SKM-1 treated with dmso at 0.1 percent for 144 hours (cell line): ENCODE results near the gene ZNF785.
"Not testable (repeated sequence)": the region's sequence is repeated elsewhere in the genome, so short reads cannot be mapped to it uniquely, and the experiment has no call there.

Experiments used
- DNase-seq: peaks from one replicate; lab custom pipeline; 2025; ENCODE audit not compliant: unreplicated experiment; lab: John Stamatoyannopoulos, UW

Gene ZNF785

GRCh38 chr16:30602616-30603277, 17.2 kb upstream of the ZNF785 start:
- no peak for DNase-seq

- DNase-seq: no peak
Observed at GRCh38 chr16:30601966-30602365, 16.5 kb upstream of the ZNF785 start.

- DNase-seq: no peak
Observed at GRCh38 chr16:30600929-30601328, 15.4 kb upstream of the ZNF785 start.

- no peak for DNase-seq
Observed at GRCh38 chr16:30600215-30600614, 14.7 kb upstream of the ZNF785 start.

GRCh38 chr16:30592871-30593270, 7.4 kb upstream of the ZNF785 start:
- no peak for DNase-seq

- DNase-seq: not testable (repeated sequence)
Observed at GRCh38 chr16:30590869-30591268, 5.4 kb upstream of the ZNF785 start.

- DNase-seq: not testable (repeated sequence)
Observed at GRCh38 chr16:30589582-30589981, 4.1 kb upstream of the ZNF785 start.

- DNase-seq: no peak
Observed at GRCh38 chr16:30588651-30589050, 3.2 kb upstream of the ZNF785 start.

GRCh38 chr16:30585022-30585399, 486 bp downstream of the ZNF785 start:
- DNase-seq: no peak

GRCh38 chr16:30582611-30583340, 2.7 kb downstream of the ZNF785 start:
- DNase-seq: no peak

GRCh38 chr16:30581457-30581856, 4.0 kb downstream of the ZNF785 start:
- DNase-seq: no peak

- no peak for DNase-seq
Observed at GRCh38 chr16:30574678-30575077, 10.8 kb downstream of the ZNF785 start.

- peak; percentile 92 for DNase-seq
Observed at GRCh38 chr16:30571445-30572322, 13.8 kb downstream of the ZNF785 start, which contains the start of gene ZNF688. ZNF688 (minus strand) TSS chr16:30571714; CDS start chr16:30571629, 85 bp downstream.

- no peak for DNase-seq
Observed at GRCh38 chr16:30570636-30571444, 14.7 kb downstream of the ZNF785 start.

- no peak for DNase-seq
Observed at GRCh38 chr16:30569746-30570635, 15.5 kb downstream of the ZNF785 start.

GRCh38 chr16:30569281-30569680, 16.2 kb downstream of the ZNF785 start:
- no peak for DNase-seq

- peak; percentile 27 for DNase-seq
Observed at GRCh38 chr16:30567991-30568638, 17.4 kb downstream of the ZNF785 start.

- no peak for DNase-seq
Observed at GRCh38 chr16:30567160-30567990, 18.1 kb downstream of the ZNF785 start.
